ENCODE data around the gene ZNF140. TPM values are rescaled to one million over a fixed set of nuclear protein-coding genes. Genes with fewer than 3 reads are reported as not detected.

ZNF140 gene
- total RNA-seq, 4 donors from 2014 or later, result 10.3 to 21.5 (median 18.5) TPM

- WGBS, 2 donors, result 94 to 95% methylated on average over 2 of the region's 2 CpGs
- no peak for DNase-seq (ENCODE audit: low spot score in 2 of 2)
- TF ChIP-seq POLR2A (IDR thresholded peaks at IDR 0.05), result no peak
- no peak for TF ChIP-seq CTCF (IDR thresholded peaks at IDR 0.05)
- H3K4me3 ChIP-seq (ENCODE audit: low read depth, poor library complexity, severe bottlenecking), result no peak overlapping the region
- intact Hi-C loops (cut with DNase I; ENCODE audit: low total_unique reads), result no loop called here
These were observed 65.3 kb downstream of the ZNF140 start for GRCh38 chr12:133145981-133146380.

GRCh38 chr12:133156125-133156690 lies 75.5 kb downstream of the ZNF140 start:
- H3K4me3 ChIP-seq (ENCODE audit: low read depth, poor library complexity, severe bottlenecking), result no peak overlapping the region
- DNase-seq (ENCODE audit: low spot score in 2 of 2), result no peak
- WGBS, 2 donors, result 97 to 100% methylated on average over 2 of the region's 2 CpGs
- TF ChIP-seq CTCF (IDR thresholded peaks at IDR 0.05) (no peak), POLR2A (IDR thresholded peaks at IDR 0.05) (no peak)
- intact Hi-C loops (cut with DNase I; ENCODE audit: low total_unique reads), result no loop called here

Other genes with a start within 250 kb of the ZNF140 start
- gene CHFR, start 193.3 kb upstream of the ZNF140 start, total RNA-seq, result 10 to 100 TPM; 27.2 to 34.7 (median 30.6) TPM
- gene ZNF605, start 124.6 kb upstream of the ZNF140 start, total RNA-seq, result 1 to 10 TPM; 4.9 to 7.7 (median 5.6) TPM
- 10 to 100 TPM in 3 of 4 donors, 1 to 10 TPM in 1; 5.7 to 16.8 (median 14.1) TPM for gene ZNF26, start 94.6 kb upstream of the ZNF140 start, total RNA-seq
- gene ZNF84, start 43.4 kb upstream of the ZNF140 start, total RNA-seq, result 10 to 100 TPM; 15.7 to 18.9 (median 16.4) TPM
- 1 to 10 TPM; 1.0 to 1.6 (median 1.4) TPM for gene ZNF891, start 49.4 kb downstream of the ZNF140 start, total RNA-seq
- gene ZNF10, start 49.7 kb downstream of the ZNF140 start, total RNA-seq, result 1 to 10 TPM; 2.2 to 8.8 (median 5.1) TPM
- gene ZNF268, start 100.6 kb downstream of the ZNF140 start, total RNA-seq, result 10 to 100 TPM in 3 of 4 donors, 1 to 10 TPM in 1; 7.1 to 24.6 (median 15.4) TPM
- not detected for gene ANHX, start 155.0 kb downstream of the ZNF140 start, total RNA-seq